Cardiac septum (tissue), 1 donor: ENCODE data around the gene OR10H3. TPM values are rescaled to one million over a fixed set of nuclear protein-coding genes. Genes with fewer than 3 reads are reported as not detected.
"Not testable (repeated sequence)": the region's sequence is repeated elsewhere in the genome, so short reads cannot be mapped to it uniquely, and the experiment has no call there.

Source experiments
- DNase-seq: peaks from one replicate; pipeline ENCODE4 v3.0.0-alpha.2; 2020; ENCODE audit warnings: low spot score
- intact Hi-C: fragments of 100-400 bp; cut with DNase I; formaldehyde crosslinking; loops from one replicate; pipeline ENCODE4 v1.14.0; 2022
- total RNA-seq: library from RNA; stranded (reverse); fragmentation: NEBNext Ultra II Directional; extraction: Animal tissue kit (Norgen Biotek cat#: 25700); gene quantifications from one replicate; pipeline ENCODE4 v1.2.1, GENCODE V29; 2021
- donor health status: DM: no; HTN: no; CAD: no.

OR10H3 gene
- total RNA-seq, 1 donor from 2014 or later: not detected

DNA sequence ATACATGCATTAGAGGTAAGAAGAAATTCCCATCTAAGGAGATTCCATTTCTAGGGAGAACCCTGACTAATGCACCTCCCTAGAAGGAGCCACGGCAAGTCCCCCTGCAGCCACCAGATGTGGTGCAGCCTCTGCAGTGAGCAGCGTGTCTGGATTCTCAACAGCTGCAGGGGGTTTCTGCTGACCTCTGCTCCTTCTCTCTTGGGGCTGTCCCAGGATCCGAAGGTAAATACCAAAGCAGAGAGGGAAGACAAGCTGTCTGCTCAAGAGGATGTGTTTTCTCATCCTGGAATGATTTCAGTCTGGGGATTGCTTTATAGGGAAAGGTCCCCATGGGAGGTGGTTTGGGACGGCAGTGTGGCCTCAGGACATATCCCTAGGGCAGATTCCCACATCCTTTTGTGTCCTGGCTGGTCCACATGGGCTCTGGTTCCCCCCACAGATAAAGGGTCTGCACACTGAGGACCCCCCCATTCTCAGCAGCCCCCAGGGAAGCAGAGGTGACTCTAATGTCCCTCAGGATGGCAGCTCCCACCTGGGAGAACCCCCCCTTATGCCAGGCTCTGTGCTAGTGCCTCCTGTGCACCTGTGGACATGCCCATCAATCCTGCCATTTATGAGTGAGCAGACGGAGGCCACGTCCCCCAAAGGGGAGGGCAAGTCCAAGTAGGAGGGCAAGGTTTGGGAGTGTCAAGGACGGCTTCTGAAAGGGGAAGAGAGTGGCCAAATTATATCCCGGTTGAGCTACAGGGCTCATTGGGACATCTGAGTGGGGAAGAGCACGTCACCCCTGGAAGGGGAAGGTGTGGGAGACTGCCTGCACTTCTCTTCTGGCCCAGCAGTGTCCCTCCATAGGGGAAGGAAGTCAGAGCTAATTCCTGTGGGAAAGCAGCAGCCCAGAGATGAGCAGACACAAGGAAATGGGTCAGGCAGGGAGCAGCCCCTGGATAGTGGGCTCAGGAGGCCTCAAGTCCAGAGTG lies 39.5 kb downstream of the OR10H3 start:
- no peak for DNase-seq
- intact Hi-C loops: no loop called here

DNA sequence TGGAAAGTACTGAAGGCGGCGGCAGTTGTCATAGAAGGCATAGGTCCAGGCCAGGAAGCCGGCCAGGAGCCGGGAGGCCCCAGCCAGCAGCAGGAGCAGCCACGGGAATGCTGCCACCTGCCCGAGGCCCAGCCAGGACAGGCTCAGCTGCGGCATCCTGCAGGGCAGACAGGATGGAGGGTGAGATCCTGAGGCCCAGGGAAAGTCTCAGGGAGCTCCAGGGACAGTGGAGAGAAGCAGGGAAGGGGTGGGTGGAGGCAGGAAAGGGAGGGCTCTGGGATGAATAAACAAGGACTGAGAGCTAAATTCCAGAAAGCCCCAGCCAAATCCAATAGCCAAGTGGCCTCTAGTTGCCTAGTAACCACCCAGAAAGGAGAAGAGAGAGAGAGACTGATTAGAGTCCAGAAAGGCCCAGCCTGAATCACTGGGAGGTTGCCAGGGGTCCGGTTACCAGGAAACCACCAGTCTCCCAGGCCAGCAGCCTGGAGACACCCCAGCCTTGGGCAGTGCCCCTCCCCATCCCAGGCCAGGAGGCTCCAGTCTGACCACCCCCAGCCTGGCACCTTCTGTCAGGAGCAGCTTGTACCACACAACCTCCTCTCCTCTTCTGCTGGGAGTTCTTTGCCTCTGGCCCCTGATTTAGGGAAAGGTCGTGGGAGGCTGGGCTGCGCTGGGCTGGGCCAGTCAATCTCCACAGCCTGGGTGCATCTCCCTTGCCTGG lies 42.1 kb downstream of the OR10H3 start:
- intact Hi-C loops: no loop called here
- DNase-seq: peak; percentile 81

DNA sequence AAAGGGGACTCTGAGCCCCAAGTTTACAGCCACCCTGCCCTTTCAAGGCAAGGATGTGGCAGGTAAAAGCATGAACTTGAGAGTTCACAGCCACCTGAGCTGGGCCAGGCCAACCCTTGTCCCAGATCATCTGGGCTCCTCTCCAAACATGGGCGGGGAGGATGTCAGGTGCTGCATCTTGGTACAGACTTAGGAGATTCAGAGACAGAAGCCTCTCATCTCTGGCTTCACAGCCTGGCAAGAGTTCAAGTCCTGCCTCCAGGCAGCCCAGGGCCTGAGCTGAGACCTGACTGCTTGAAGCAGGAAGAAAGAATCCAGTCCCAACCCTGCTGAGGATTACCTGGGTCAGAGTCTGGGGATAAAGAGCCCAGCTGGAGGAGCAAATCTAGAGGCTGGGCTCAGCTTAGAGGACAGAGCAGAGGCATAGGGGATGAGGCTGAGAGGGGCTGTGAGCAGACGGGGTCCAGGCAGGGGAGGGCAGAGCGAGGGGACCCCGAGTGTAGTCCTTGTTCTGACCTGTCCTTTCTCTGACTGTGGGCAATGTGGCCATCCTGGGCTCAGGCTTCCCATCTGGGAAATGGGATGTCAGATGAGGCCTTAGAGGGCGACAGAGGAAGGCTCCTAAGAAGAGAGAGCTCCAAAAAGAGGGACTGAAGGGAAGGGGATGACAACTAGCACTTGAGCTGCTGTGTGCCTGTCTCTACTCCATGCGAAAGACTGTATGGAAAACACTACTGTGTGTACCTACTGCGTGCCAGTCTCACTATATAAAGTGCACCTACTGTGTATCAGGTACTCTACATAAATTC lies 43.0 kb downstream of the OR10H3 start:
- DNase-seq: no peak
- intact Hi-C loops: no loop called here

GRCh38 chr19:15781661-15782060 lies 43.9 kb downstream of the OR10H3 start:
- intact Hi-C loops: no loop called here
- DNase-seq: no peak

DNA sequence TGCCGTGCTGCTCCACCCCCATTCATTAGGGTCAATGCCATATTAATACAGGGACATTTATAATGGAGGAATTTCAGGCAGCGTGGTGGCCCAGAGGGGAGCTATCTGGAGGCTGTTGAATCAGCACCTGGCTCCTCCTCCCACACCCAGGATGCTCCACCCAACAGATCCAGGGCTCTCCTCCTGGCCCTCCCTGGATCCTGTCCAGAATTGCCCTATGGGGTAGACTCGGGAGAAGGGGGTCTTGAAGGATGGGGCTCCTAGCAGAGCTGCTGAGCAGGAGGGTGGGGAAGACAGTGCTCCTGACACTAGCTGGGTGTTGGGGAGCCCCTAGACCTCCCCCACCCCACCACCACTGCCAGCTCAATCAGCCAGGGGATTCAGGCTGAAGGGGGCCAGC lies 44.4 kb downstream of the OR10H3 start:
- intact Hi-C loops: no loop called here

GRCh38 chr19:15782896-15783295 lies 45.1 kb downstream of the OR10H3 start:
- intact Hi-C loops, DNase-seq: not testable (repeated sequence)

More for the DNA sequence above, 44.4 kb downstream of the OR10H3 start:
- DNase-seq: no peak

- intact Hi-C loops: no loop called here
- no peak for DNase-seq
These were observed 49.9 kb downstream of the OR10H3 start, which contains the start of gene OR10H5 for GRCh38 chr19:15787611-15788155. Gene OR10H5 (plus strand): TSS chr19:15787661. CDS start chr19:15794049, 6,388 bp downstream.

- no peak for DNase-seq
- intact Hi-C loops: no loop called here
These were observed 50.9 kb downstream of the OR10H3 start for GRCh38 chr19:15788594-15789270.

DNA sequence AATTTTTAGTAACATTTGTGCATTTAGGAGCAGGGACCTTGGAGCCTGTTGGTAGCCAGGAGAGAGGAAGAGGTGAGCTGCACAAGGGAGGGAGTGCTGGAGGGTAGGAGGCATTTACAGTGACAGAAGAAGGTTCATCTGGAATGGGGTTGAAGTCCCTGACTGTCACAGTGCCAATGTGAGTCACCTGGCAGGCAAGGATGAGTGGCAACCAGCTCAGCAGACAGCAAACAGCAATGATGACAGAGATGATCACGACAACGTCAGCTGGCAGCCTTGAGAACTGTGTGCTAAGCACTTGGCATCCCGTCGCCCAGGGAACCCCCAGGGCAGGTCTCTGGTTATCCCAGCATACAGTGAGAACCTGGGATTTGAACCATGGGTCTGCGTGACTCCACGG lies 52.3 kb downstream of the OR10H3 start:
- DNase-seq: no peak
- intact Hi-C loops: no loop called here

Other genes with a start within 250 kb of the OR10H3 start
- gene CYP4F22, start 229.5 kb upstream of the OR10H3 start, total RNA-seq: not detected
- gene CYP4F8, start 122.8 kb upstream of the OR10H3 start, total RNA-seq: not detected
- gene CYP4F3, start 97.1 kb upstream of the OR10H3 start, total RNA-seq: 1.00 TPM
- gene CYP4F12, start 64.9 kb upstream of the OR10H3 start, total RNA-seq: 1.9 TPM
- gene OR10H2, start 10.0 kb upstream of the OR10H3 start, total RNA-seq: not detected
- not detected for gene OR10H5, start 49.7 kb downstream of the OR10H3 start, total RNA-seq
- not detected for gene OR10H1, start 77.7 kb downstream of the OR10H3 start, total RNA-seq
- not detected for gene CYP4F2, start 160.1 kb downstream of the OR10H3 start, total RNA-seq
- gene CYP4F11, start 196.5 kb downstream of the OR10H3 start, total RNA-seq: 0.81 TPM
- gene OR10H4, start 211.0 kb downstream of the OR10H3 start, total RNA-seq: not detected